CD14-positive monocyte (primary cell): ENCODE results near the gene MICU2. TPM values are rescaled to one million over a fixed set of nuclear protein-coding genes. Genes with fewer than 3 reads are reported as not detected.

ENCODE experiments used
- DNase-seq, 3 donors: peaks; one replicate each; pipeline ENCODE4 v3.0.0-alpha.2; 2011 to 2022
- H2AFZ ChIP-seq: 2 replicates; pipeline ENCODE4 v1.6.0; 2012; ENCODE audit warnings: mild to moderate bottlenecking, low read depth, low read length, inconsistent platforms; ENCODE audit not compliant: insufficient read depth, poor library complexity, severe bottlenecking
- H3K27ac ChIP-seq, 2 donors: 1 replicate in 1 of 2; 2 replicates in 1 of 2; pipeline ENCODE4 v1.5.1; 2012 to 2013; ENCODE audit warnings: low read length in 2 of 2, control low read depth in 1 of 2, inconsistent platforms in 1 of 2, low read depth in 1 of 2, mild to moderate bottlenecking in 1 of 2
- H3K27me3 ChIP-seq, 2 donors: one replicate each; pipeline versions ENCODE4 v1.6.0 to v1.6.1; 2011 to 2013; ENCODE audit warnings: low read length in 2 of 2; ENCODE audit not compliant: control insufficient read depth in 2 of 2, insufficient read depth in 2 of 2
- H3K36me3 ChIP-seq, 2 donors: replicated peaks in 1 of 2; 1 replicate in 1 of 2; 2 replicates in 1 of 2; pipeline versions ENCODE4 v1.5.1 to v1.6.1; 2012 to 2013; ENCODE audit warnings: low read length in 2 of 2, control low read depth in 1 of 2, inconsistent platforms in 1 of 2, mild to moderate bottlenecking in 1 of 2; ENCODE audit not compliant: insufficient read depth in 2 of 2, control insufficient read depth in 1 of 2
- H3K4me1 ChIP-seq, 2 donors: 1 replicate in 1 of 2; 2 replicates in 1 of 2; pipeline versions ENCODE4 v1.5.1 to v1.6.1; 2012 to 2013; ENCODE audit warnings: low read length in 2 of 2, control low read depth in 1 of 2, inconsistent platforms in 1 of 2, mild to moderate bottlenecking in 1 of 2, moderate library complexity in 1 of 2; ENCODE audit not compliant: insufficient read depth in 2 of 2, control insufficient read depth in 1 of 2
- H3K4me2 ChIP-seq: replicated peaks from 2 replicates; pipeline ENCODE3; 2012; ENCODE audit warnings: low read length, moderate library complexity, mild to moderate bottlenecking; ENCODE audit not compliant: poor library complexity, severe bottlenecking; ENCODE audit errors: extremely low read depth
- H3K4me3 ChIP-seq, 3 experiments: fragments of 200-600 bp in 1 of 3; sonication (generic) in 1 of 3; replicated peaks in 1 of 3; 1 replicate in 2 of 3; 2 replicates in 1 of 3; pipeline ENCODE4 v1.5.1; 2011 to 2013; ENCODE audit warnings: low read length in 3 of 3, mild to moderate bottlenecking in 3 of 3, control low read depth in 2 of 3, low read depth in 2 of 3, inconsistent platforms in 1 of 3, moderate library complexity in 1 of 3
- H3K79me2 ChIP-seq: 2 replicates; pipeline ENCODE4 v1.6.0; 2012; ENCODE audit warnings: mild to moderate bottlenecking, control low read depth, inconsistent platforms, low read length, moderate library complexity; ENCODE audit not compliant: insufficient read depth
- H3K9ac ChIP-seq: 2 replicates; pipeline ENCODE4 v1.6.0; 2017; ENCODE audit warnings: low read length, mild to moderate bottlenecking; ENCODE audit not compliant: insufficient read depth, poor library complexity, severe bottlenecking
- H3K9me3 ChIP-seq, 2 donors: replicated peaks in 1 of 2; 1 replicate in 1 of 2; 2 replicates in 1 of 2; pipeline versions ENCODE4 v1.5.1 to v1.6.1; 2012 to 2013; ENCODE audit warnings: low read length in 2 of 2, control low read depth in 1 of 2; ENCODE audit not compliant: control insufficient read depth in 1 of 2, insufficient read depth in 1 of 2
- H4K20me1 ChIP-seq: 2 replicates; pipeline ENCODE4 v1.6.0; 2012; ENCODE audit warnings: mild to moderate bottlenecking, low read length, control low read depth, moderate library complexity; ENCODE audit not compliant: insufficient read depth
- H3K27ac Mint-ChIP-seq, 7 donors: one replicate each; pipeline ENCODE4 v1.8.0; 2020; ENCODE audit warnings: mild to moderate bottlenecking in 7 of 7, mixed read lengths in 7 of 7, moderate library complexity in 6 of 7, inconsistent platforms in 2 of 7
- H3K27me3 Mint-ChIP-seq, 3 donors: one replicate each; pipeline ENCODE4 v1.8.0; 2021 to 2022; ENCODE audit warnings: low read depth in 3 of 3, mild to moderate bottlenecking in 3 of 3, mixed read lengths in 3 of 3, moderate library complexity in 3 of 3, inconsistent platforms in 1 of 3
- H3K36me3 Mint-ChIP-seq, 2 donors: one replicate each; pipeline ENCODE4 v1.8.0; 2020; ENCODE audit warnings: mixed read lengths in 2 of 2, inconsistent platforms in 1 of 2, mild to moderate bottlenecking in 1 of 2
- H3K4me1 Mint-ChIP-seq: one replicate; pipeline ENCODE4 v1.8.0; 2020; ENCODE audit warnings: mild to moderate bottlenecking, mixed read lengths
- H3K4me3 Mint-ChIP-seq, 2 donors: one replicate each; pipeline ENCODE4 v1.8.0; 2020; ENCODE audit warnings: mild to moderate bottlenecking in 2 of 2, mixed read lengths in 2 of 2, moderate library complexity in 1 of 2
- H3K9me3 Mint-ChIP-seq, 7 donors: one replicate each; pipeline ENCODE4 v1.8.0; 2020 to 2022; ENCODE audit warnings: mixed read lengths in 7 of 7, mild to moderate bottlenecking in 6 of 7, moderate library complexity in 6 of 7, inconsistent platforms in 2 of 7
- WGBS: methylation state at CpG from one replicate; pipeline ENCODE4 v1.1.5; 2013; ENCODE audit warnings: missing lambda C conversion rate; ENCODE audit not compliant: insufficient coverage; 5-methylcytosine and 5-hydroxymethylcytosine counted together
- intact Hi-C, 2 donors: fragments of 100-400 bp; cut with micrococcal nuclease; formaldehyde crosslinking; loops; one replicate each; pipeline versions ENCODE4 v1.15.0 to v1.15.1; 2023
- polyA plus RNA-seq, 3 donors: library from polyadenylated mRNA; depleted of rRNA in 1 of 3; unstranded in 2 of 3; stranded (reverse) in 1 of 3; fragments of 300-500 nt in 2 of 3; fragments of >200 nt in 1 of 3; fragmentation: Illumina TruSeq in 2 of 3; gene quantifications; 1 replicate in 2 of 3; 2 replicates in 1 of 3; pipeline ENCODE4 v1.2.3, GENCODE V29; 2012 to 2021
- TF ChIP-seq, protein P1 (sequence below): fragments of 200-600 bp; IDR thresholded peaks from one replicate; pipeline ENCODE4 v1.8.0; 2022; ENCODE audit warnings: antibody characterized with exemption, mild to moderate bottlenecking

The MICU2 gene
- polyA plus RNA-seq, 3 donors = 21.5 to 32.1 (median 26.8) TPM

DNA sequence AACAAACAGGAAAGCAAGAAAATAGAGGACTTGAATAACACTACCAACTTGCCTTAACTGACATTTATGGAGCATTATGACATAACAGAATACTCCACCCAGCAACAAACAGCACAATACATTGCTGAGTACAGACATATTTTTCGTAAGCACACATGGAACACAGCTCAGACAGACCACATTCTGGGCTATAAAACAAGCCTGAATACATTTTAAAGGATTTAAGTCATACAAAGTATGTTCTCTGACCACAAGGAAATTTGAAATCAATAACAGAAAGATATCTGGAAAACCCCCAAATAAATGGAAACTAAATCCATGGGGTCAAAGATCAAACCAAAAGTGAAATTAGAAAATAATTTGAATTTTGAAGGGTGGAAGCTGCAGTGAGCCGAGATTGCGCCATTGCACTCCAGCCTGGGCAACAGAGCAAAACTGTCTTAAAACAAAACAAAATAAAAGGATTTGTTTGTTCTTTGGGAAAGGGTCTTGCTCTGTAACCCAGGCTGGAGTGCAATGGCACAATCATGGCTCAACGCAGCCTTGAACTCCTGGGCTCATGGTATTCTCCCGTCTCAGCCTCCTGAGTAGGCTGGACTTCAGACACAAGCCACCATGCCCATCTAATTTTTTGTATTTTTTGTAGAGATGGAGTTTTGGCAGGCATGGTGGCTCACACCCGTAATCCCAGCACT is 150.4 kb downstream of the MICU2 start:
- Histone ChIP-seq H3K79me2 (peaks cover 95% of the 10 kb centered on the region), H3K36me3 (no peaks in the 10 kb centered on the region), H3K4me2 (peak overlapping the region; percentile 67), H3K27me3 (no peaks in the 10 kb centered on the region), H3K4me1 (peaks cover 47 to 78% of the 10 kb centered on the region in 2 donors), H3K27ac (peak overlapping the region; percentile 67 to 81), H3K9ac (no peak overlapping the region), H3K4me3 (peak overlapping the region; percentile 15 to 61 (median 42)), H3K9me3 (no peaks in the 10 kb centered on the region), H4K20me1 (peaks cover 27% of the 10 kb centered on the region), H2AFZ (no peak overlapping the region)
- peaks cover 0 to 4% (median 2%) of the 10 kb centered on the region in 7 donors for H3K9me3 Mint-ChIP-seq
- WGBS = 71% methylated on average over 3 of the region's 6 CpGs
- TF ChIP-seq, protein P1, sequence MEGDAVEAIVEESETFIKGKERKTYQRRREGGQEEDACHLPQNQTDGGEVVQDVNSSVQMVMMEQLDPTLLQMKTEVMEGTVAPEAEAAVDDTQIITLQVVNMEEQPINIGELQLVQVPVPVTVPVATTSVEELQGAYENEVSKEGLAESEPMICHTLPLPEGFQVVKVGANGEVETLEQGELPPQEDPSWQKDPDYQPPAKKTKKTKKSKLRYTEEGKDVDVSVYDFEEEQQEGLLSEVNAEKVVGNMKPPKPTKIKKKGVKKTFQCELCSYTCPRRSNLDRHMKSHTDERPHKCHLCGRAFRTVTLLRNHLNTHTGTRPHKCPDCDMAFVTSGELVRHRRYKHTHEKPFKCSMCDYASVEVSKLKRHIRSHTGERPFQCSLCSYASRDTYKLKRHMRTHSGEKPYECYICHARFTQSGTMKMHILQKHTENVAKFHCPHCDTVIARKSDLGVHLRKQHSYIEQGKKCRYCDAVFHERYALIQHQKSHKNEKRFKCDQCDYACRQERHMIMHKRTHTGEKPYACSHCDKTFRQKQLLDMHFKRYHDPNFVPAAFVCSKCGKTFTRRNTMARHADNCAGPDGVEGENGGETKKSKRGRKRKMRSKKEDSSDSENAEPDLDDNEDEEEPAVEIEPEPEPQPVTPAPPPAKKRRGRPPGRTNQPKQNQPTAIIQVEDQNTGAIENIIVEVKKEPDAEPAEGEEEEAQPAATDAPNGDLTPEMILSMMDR = no peak
- peak overlapping the region; percentile 12 to 73 for H3K4me3 Mint-ChIP-seq
- intact Hi-C loops = loop anchor here (10.0 kb wide), 1 partner anchor 49 kb away; no protein-coding TSS in a partner anchor
- H3K27ac Mint-ChIP-seq = peak overlapping the region; percentile 68 to 93 (median 85)
- no peaks in the 10 kb centered on the region for H3K27me3 Mint-ChIP-seq
- H3K4me1 Mint-ChIP-seq = peaks cover 75% of the 10 kb centered on the region
- H3K36me3 Mint-ChIP-seq = peaks cover 10 to 18% of the 10 kb centered on the region in 2 donors
- no peak for DNase-seq

DNA sequence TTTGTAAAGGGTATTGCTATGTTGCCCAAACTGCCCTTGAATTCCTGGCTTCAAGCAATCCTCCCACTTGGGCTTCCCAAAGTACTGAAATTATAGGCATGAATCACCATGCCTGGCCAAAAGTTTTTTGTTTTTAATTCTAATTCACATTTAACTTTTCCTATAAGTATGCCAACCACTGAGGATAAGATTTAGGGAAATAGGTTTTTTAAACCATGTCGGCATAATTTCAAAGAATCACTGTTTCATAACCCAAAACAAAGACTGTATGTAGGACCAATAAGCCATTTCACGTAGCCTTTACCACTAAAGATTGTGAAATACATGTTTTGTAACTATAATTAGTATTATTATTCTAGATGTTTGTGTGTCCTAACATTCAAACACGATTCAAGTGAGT is 153.0 kb downstream of the MICU2 start:
- Mint-ChIP-seq H3K9me3 (peaks cover 0 to 4% (median 2%) of the 10 kb centered on the region in 7 donors), H3K36me3 (peaks cover 11 to 22% of the 10 kb centered on the region in 2 donors), H3K27ac (peak overlapping the region; percentile 44 to 89 (median 85)), H3K27me3 (no peaks in the 10 kb centered on the region), H3K4me1 (peaks cover 65% of the 10 kb centered on the region), H3K4me3 (no peak overlapping the region)
- Histone ChIP-seq H3K9me3 (no peaks in the 10 kb centered on the region), H3K36me3 (no peaks in the 10 kb centered on the region), H2AFZ (no peak overlapping the region), H3K4me3 (peak overlapping the region in 1 of 3 experiments; percentile 46), H4K20me1 (peaks cover 17% of the 10 kb centered on the region), H3K9ac (no peak overlapping the region), H3K27me3 (no peaks in the 10 kb centered on the region), H3K27ac (peak overlapping the region; percentile 63 to 78), H3K4me1 (peaks cover 44 to 68% of the 10 kb centered on the region in 2 donors), H3K79me2 (peaks cover 81% of the 10 kb centered on the region), H3K4me2 (peak overlapping the region; percentile 49)
- no CpG with 5 or more reads among the region's 3 CpGs for WGBS
- intact Hi-C loops = loop anchor here (10.0 kb wide), 1 partner anchor 46 kb away; no protein-coding TSS in a partner anchor
- TF ChIP-seq, protein P1 = no peak
- DNase-seq = peak; percentile 34 to 76 (median 66)
